Gastroesophageal sphincter (tissue), 4 donors: Measurements from ENCODE around the gene FAM149A. TPM values are rescaled to one million over a fixed set of nuclear protein-coding genes. Genes with fewer than 3 reads are reported as not detected.

Source experiments
- ATAC-seq: fragments of 150-250 bp; one replicate; pipeline ENCODE4 v1.9.1; 2016; ENCODE audit warnings: mild to moderate bottlenecking, moderate library complexity
- H3K27ac ChIP-seq, 4 donors: fragments of 200-600 bp; sonication (generic) in 3 of 4; 1 replicate in 3 of 4; 2 replicates in 1 of 4; pipeline ENCODE4 v1.5.1; 2016 to 2019
- H3K27me3 ChIP-seq: fragments of 200-600 bp; sonication (generic); one replicate; pipeline ENCODE4 v1.5.1; 2019
- H3K36me3 ChIP-seq, 2 donors: fragments of 200-600 bp; sonication (generic); one replicate each; pipeline ENCODE4 v1.5.1; 2019; ENCODE audit warnings: control low read depth in 1 of 2
- H3K4me1 ChIP-seq, 3 donors: fragments of 200-600 bp; sonication (generic); 1 replicate in 2 of 3; 2 replicates in 1 of 3; pipeline ENCODE4 v1.5.1; 2016 to 2019; ENCODE audit warnings: control low read depth in 2 of 3
- H3K4me3 ChIP-seq, 2 donors: fragments of 200-600 bp; sonication (generic); one replicate each; pipeline ENCODE4 v1.5.1; 2019; ENCODE audit warnings: mild to moderate bottlenecking in 1 of 2, moderate library complexity in 1 of 2
- H3K9me3 ChIP-seq, 3 donors: fragments of 200-600 bp; sonication (generic); one replicate each; pipeline ENCODE4 v1.5.1; 2017 to 2019; ENCODE audit warnings: control low read depth in 2 of 3
- CTCF ChIP-seq, 4 experiments: fragments of 200-600 bp in 2 of 4; fragments of 450-650 bp in 2 of 4; sonication (generic) in 1 of 4; IDR thresholded peaks; one replicate each; pipeline ENCODE4 v1.5.1; 2017 to 2019; ENCODE audit warnings: antibody characterized with exemption in 4 of 4, mild to moderate bottlenecking in 2 of 4, moderate library complexity in 2 of 4
- EP300 ChIP-seq: sonication (generic); formaldehyde crosslinking; IDR thresholded peaks from one replicate; pipeline ENCODE4 v1.6.1; 2017; ENCODE audit warnings: antibody characterized with exemption, mild to moderate bottlenecking
- POLR2A ChIP-seq, 2 donors: fragments of 450-650 bp; IDR thresholded peaks; one replicate each; pipeline ENCODE4 v1.6.1; 2017; ENCODE audit warnings: antibody characterized with exemption in 2 of 2, mild to moderate bottlenecking in 2 of 2, moderate library complexity in 1 of 2
- POLR2AphosphoS5 ChIP-seq: sonication (generic); formaldehyde crosslinking; IDR thresholded peaks from one replicate; pipeline ENCODE4 v1.6.1; 2017; ENCODE audit warnings: antibody characterized with exemption
- WGBS, 2 donors: methylation state at CpG; one replicate each; pipeline ENCODE4 v1.1.5; 2018; ENCODE audit warnings: low coverage in 1 of 2; 5-methylcytosine and 5-hydroxymethylcytosine counted together
- total RNA-seq, 4 donors: library from RNA; depleted of rRNA; stranded (reverse); fragments of >200 nt; gene quantifications; one replicate each; pipeline ENCODE4 v1.1.0, GENCODE V29; 2016

Gene FAM149A
- total RNA-seq, 4 donors from 2014 or later, result 24.9 to 39.8 (median 32.7) TPM

DNA sequence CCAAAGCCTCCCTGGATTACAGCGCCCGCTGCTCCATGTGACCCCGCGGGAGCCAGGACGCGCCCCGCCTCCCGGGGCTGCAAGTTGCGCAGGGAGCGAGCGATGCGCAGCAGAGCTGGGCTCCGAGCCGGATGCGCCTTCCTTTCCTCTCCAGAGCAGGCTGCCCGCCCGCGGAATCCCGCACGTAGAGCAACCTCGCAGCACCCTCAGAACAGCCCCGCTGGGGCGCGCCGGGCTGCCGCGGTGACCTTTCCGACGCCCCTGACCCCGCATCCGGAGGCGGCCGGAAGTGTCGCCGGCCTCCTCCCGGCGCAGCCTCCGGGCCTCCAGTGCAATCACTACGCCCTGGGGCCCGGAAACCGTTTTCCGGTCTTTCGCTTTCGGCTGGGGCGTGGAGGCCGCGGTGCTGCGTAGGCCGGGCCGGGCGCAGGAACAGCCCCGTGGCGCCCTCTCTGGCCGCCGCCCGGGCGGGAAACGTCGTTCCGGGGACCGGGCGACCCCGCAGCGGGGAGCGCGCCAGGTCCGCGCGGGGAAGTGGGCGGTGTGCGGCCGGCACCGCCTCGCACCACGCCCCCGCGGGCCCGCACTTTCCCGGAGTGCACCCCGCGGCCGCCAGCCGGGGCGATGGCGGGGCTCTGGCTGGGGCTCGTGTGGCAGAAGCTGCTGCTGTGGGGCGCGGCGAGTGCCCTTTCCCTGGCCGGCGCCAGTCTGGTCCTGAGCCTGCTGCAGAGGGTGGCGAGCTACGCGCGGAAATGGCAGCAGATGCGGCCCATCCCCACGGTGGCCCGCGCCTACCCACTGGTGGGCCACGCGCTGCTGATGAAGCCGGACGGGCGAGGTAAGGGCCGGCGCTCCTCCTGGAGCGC is 86.9 kb downstream of the FAM149A start, which contains the start of gene CYP4V2:
TSS of gene CYP4V2 (plus strand) at position 368 of the 866 bp plus-strand sequence. CDS start at position 625, 257 bp downstream.
- no peaks in the 10 kb centered on the region for H3K27me3 ChIP-seq
- TF ChIP-seq POLR2A (IDR thresholded peaks at IDR 0.05) (peak; percentile 62 to 66), EP300 (no peak), CTCF (IDR thresholded peaks at IDR 0.05) (peak in 3 of 4 experiments; percentile 28 to 59 (median 35)), POLR2AphosphoS5 (peak; percentile 72)
- peak; percentile 92 for ATAC-seq
- peak within 1 kb of the TSS; percentile 82 to 84 for H3K4me3 ChIP-seq
- H3K4me1 ChIP-seq, result peaks cover 0 to 42% (median 24%) of the 10 kb centered on the region in 3 donors
- peak within 1 kb of the TSS; percentile 82 to 99 (median 98) for H3K27ac ChIP-seq
- H3K9me3 ChIP-seq, result no peaks in the 10 kb centered on the region
- no CpG with 5 or more reads among the region's 107 CpGs for WGBS, 2 donors
- peaks cover 0 to 14% of the 10 kb centered on the region in 2 donors for H3K36me3 ChIP-seq

DNA sequence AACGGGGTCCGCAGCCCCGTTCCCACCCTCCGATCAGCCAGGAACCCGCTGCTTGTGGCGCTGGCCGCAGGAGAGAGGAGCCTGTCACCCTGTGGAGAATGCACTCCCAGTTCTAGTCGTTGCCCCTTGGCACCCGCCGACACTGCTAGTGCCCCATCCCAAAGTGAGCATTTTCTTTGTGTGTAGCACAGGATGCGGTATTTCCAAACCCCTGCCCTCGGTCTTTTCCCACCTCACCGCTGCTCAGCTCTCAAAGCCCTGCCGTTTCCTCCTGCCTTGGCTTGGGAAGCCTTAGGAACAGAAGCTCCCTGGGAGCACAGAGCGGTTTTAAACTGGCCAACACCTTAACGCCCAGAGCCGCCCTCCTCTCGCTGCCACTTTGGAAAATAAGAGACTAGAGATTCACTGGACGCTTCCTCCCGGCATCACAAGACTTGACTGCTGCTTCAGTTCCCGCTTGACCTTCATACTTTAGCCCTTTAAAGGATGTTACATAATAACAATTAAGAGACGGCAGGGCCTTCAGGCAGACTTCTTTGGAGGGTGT is 87.6 kb downstream of the FAM149A start:
- H3K4me3 ChIP-seq, result peak overlapping the region; percentile 82 to 84
- TF ChIP-seq POLR2A (IDR thresholded peaks at IDR 0.05) (peak in 1 of 2 donors; percentile 12), POLR2AphosphoS5 (peak; percentile 26), EP300 (no peak)
- peaks cover 0 to 19% of the 10 kb centered on the region in 2 donors for H3K36me3 ChIP-seq
- ATAC-seq, result peak; percentile 21
- H3K27ac ChIP-seq, result peak overlapping the region; percentile 82 to 99 (median 98)
- H3K4me1 ChIP-seq, result peaks cover 0 to 42% (median 24%) of the 10 kb centered on the region in 3 donors
- 0% methylated on average over 2 to 14 of the region's 22 CpGs for WGBS, 2 donors
- H3K9me3 ChIP-seq, result no peaks in the 10 kb centered on the region
- no peaks in the 10 kb centered on the region for H3K27me3 ChIP-seq

- no peak for ATAC-seq
- Histone ChIP-seq H3K4me3 (no peak overlapping the region), H3K36me3 (peaks cover 0 to 33% of the 10 kb centered on the region in 2 donors), H3K9me3 (no peaks in the 10 kb centered on the region), H3K27me3 (no peaks in the 10 kb centered on the region), H3K27ac (peak overlapping the region in 3 of 4 donors; percentile 97 to 99 (median 98)), H3K4me1 (peaks cover 0 to 42% (median 24%) of the 10 kb centered on the region in 3 donors)
- 95 to 98% methylated on average over 4 to 5 of the region's 5 CpGs for WGBS, 2 donors
- no peak for TF ChIP-seq POLR2AphosphoS5
- TF ChIP-seq POLR2A (IDR thresholded peaks at IDR 0.05), result no peak
- no peak for TF ChIP-seq EP300
- TF ChIP-seq CTCF (IDR thresholded peaks at IDR 0.05), result no peak
Observed at GRCh38 chr4:186193851-186194250, 89.3 kb downstream of the FAM149A start.

DNA sequence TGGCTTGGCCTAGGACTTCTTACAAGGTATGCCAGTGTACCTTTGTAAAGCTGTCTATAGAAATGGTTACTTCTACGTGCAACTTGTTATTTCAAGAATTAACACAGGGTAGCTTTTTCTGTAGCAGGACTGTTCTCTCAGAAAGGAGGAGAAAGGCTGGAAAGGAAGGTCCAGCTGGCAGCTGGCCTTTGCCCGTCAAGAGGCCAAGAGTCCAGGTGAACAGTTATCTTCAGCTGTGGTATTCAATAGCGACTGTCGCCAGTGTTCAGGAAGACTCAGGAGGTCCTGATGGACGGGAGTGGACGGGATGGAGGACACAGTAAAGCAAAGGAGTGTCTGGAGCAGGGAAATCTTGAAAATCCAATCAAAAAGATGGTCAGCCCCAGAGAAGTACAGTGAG is 91.6 kb downstream of the FAM149A start:
- H3K4me1 ChIP-seq, result peaks cover 0 to 27% (median 11%) of the 10 kb centered on the region in 3 donors
- no peaks in the 10 kb centered on the region for H3K9me3 ChIP-seq
- TF ChIP-seq EP300 (no peak), POLR2AphosphoS5 (no peak), POLR2A (IDR thresholded peaks at IDR 0.05) (no peak), CTCF (IDR thresholded peaks at IDR 0.05) (no peak)
- 90 to 98% methylated on average over 5 to 6 of the region's 6 CpGs for WGBS, 2 donors
- no peaks in the 10 kb centered on the region for H3K27me3 ChIP-seq
- H3K36me3 ChIP-seq, result peaks cover 0 to 34% of the 10 kb centered on the region in 2 donors
- H3K27ac ChIP-seq, result no peak overlapping the region
- no peak overlapping the region for H3K4me3 ChIP-seq
- no peak for ATAC-seq

DNA sequence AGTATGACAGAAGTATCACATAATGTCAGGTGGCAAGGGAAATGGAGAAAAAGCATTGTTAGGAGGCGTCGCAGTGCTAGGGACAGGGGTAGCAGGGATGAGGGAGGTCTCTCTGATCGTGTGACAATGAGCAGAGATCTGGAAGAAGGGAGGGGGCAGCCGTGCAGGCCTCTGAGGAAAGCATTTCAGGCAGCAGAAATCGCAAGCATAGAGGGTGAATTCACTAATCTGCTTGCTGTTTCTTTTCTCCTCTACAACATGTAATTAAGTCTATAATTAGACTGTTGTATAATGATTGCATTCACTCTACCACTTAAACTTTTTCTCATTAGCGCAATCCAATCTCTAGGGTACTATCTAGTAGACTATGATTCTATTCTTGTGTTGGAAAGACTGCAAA is 96.0 kb downstream of the FAM149A start:
- ATAC-seq, result no peak
- no peak for TF ChIP-seq POLR2A (IDR thresholded peaks at IDR 0.05)
- TF ChIP-seq EP300, result no peak
- no peak for TF ChIP-seq CTCF (IDR thresholded peaks at IDR 0.05)
- no peak for TF ChIP-seq POLR2AphosphoS5
- no peaks in the 10 kb centered on the region for H3K9me3 ChIP-seq
- H3K27me3 ChIP-seq, result no peaks in the 10 kb centered on the region
- H3K4me3 ChIP-seq, result no peak overlapping the region
- WGBS, 2 donors, result 60 to 62% methylated on average over 6 of the region's 6 CpGs
- H3K36me3 ChIP-seq, result peaks cover 0 to 27% of the 10 kb centered on the region in 2 donors
- H3K27ac ChIP-seq, result no peak overlapping the region
- peaks cover 0 to 19% (median 0%) of the 10 kb centered on the region in 3 donors for H3K4me1 ChIP-seq
